SK-N-MC (cell line): Measurements from ENCODE around the gene EPM2A.

Experiments used
- EZH2 ChIP-seq: fragments of 200-600 bp; sonication (generic); IDR thresholded peaks from one replicate; pipeline ENCODE4 v1.6.1; 2017; ENCODE audit warnings: antibody characterized with exemption
- POLR2AphosphoS5 ChIP-seq: IDR thresholded peaks from 2 replicates; pipeline ENCODE4 v1.6.1; 2012; ENCODE audit warnings: mild to moderate bottlenecking, low read depth, low read length, borderline replicate concordance

- TF ChIP-seq EZH2 (no peak), POLR2AphosphoS5 (no peak)
Measured at GRCh38 chr6:145603991-145604390, 131.3 kb downstream of the EPM2A start.
